ENCODE results near the gene VAV3.

The VAV3 gene

DNA sequence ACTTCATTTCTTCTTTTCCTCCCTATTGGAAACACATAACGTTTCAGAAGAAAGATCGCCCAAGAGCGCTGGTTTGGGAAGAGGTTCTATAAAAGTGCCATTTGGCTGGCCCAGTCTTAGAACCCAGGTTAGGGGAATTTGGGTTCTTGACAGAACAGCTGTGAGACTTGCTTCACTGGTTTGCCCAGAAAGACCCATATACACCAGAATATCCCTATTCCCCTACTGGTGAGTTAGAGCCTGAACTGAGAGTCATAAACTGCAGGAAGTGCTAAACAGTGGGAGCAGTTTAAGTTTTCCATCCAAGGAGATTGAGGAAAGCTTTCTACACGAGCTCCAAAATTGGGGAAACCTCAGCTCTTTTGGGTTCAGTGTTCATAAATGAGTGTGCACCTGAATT is 275.2 kb downstream of the VAV3 start:
- H3K4me3 Mint-ChIP-seq = no peak overlapping the region
- no peak overlapping the region for H3K27ac Mint-ChIP-seq
- H3K9me3 Mint-ChIP-seq = no peaks in the 10 kb centered on the region
- H3K36me3 Mint-ChIP-seq (ENCODE audit: low read depth) = no peaks in the 10 kb centered on the region
- H3K4me1 Mint-ChIP-seq (ENCODE audit: low read depth) = no peaks in the 10 kb centered on the region
- DNase-seq = no peak
- H3K27me3 Mint-ChIP-seq = no peaks in the 10 kb centered on the region

DNA sequence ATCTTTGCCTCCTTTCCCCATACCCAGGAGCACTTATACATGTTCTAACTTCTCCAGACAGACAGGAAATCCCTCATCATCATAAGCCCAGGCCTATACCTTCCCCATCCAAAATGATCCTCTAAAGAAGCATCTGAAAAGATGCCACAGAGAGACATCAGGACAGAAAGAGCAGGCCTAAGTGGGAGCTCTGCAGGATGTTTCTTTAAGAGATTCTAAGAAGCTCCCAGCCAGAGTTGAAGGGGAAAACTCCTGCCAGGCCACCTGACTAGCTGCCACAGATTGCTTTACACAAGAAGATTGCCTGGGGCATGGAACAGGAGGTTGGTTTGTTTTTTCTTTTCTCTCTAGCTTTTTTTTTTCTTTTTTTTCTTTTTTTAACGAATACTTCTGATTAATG is 275.8 kb downstream of the VAV3 start:
- no peaks in the 10 kb centered on the region for H3K4me1 Mint-ChIP-seq (ENCODE audit: low read depth)
- no peaks in the 10 kb centered on the region for H3K36me3 Mint-ChIP-seq (ENCODE audit: low read depth)
- H3K27me3 Mint-ChIP-seq = no peaks in the 10 kb centered on the region
- no peak overlapping the region for H3K27ac Mint-ChIP-seq
- no peak for DNase-seq
- no peaks in the 10 kb centered on the region for H3K9me3 Mint-ChIP-seq
- no peak overlapping the region for H3K4me3 Mint-ChIP-seq

DNA sequence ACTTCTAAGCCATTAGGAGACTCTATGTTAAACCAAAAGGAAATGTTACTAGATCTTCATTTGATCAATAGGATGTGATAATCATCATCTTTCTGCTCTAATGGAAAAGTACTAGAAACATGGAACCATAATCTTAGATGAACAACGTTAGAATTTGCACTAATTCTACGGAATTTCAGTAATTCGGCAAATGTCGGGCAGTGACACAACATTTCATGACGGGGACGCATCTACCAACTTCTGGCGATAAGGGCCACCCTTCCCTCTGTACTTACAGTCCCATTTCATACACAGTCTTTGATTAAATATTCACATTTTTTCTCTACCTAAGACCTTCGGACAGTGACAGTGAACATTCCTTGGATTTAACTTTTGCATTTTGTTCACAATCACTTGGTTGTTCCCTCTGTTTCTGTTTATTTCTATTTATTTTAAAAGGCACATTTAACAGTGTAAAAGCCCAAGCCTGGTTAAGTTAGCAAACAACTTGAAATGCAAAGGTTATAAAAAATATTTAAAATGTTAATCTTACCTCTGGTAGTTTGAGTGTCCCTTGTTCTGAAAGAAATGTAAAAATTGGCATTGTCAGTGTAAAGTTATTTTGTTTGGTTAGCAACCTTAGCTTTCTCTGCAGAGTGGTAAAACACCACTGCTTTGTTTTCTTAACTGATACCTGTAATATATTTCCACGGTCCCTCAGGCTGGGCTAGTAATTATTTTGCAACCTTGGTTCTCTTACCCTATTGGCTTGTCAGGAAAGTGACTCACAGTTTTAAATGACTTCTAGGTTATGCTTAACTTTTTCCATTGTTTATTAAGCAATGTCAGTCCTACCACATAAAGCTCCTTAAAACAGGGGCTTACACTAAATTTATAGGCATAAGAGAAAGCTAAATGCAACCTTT is 276.9 kb downstream of the VAV3 start:
- no peaks in the 10 kb centered on the region for H3K27me3 Mint-ChIP-seq
- H3K4me1 Mint-ChIP-seq (ENCODE audit: low read depth) = no peaks in the 10 kb centered on the region
- H3K4me3 Mint-ChIP-seq = no peak overlapping the region
- no peaks in the 10 kb centered on the region for H3K36me3 Mint-ChIP-seq (ENCODE audit: low read depth)
- no peaks in the 10 kb centered on the region for H3K9me3 Mint-ChIP-seq
- H3K27ac Mint-ChIP-seq = no peak overlapping the region
- no peak for DNase-seq

DNA sequence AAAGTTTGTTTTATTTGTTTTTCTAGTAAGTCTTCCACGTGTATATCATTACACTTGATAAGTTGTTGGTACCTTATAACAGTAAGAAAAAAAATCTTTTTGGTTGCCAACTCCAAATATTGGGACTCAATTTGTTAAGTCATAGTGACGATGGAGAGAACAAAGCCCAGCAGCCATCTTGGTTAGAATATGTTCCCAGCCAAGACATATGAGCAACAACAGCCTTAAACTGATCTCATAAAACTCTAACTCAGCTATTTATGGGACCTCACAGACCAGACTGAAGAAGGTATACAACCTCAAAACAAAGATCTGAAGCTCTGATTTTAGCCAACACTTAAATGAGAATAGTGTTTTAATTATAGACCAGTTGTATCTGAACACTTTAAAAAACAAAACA is 281.3 kb downstream of the VAV3 start:
- H3K4me1 Mint-ChIP-seq (ENCODE audit: low read depth) = no peaks in the 10 kb centered on the region
- H3K9me3 Mint-ChIP-seq = no peaks in the 10 kb centered on the region
- no peak for DNase-seq
- no peaks in the 10 kb centered on the region for H3K27me3 Mint-ChIP-seq
- no peaks in the 10 kb centered on the region for H3K36me3 Mint-ChIP-seq (ENCODE audit: low read depth)
- H3K4me3 Mint-ChIP-seq = no peak overlapping the region
- H3K27ac Mint-ChIP-seq = no peak overlapping the region

DNA sequence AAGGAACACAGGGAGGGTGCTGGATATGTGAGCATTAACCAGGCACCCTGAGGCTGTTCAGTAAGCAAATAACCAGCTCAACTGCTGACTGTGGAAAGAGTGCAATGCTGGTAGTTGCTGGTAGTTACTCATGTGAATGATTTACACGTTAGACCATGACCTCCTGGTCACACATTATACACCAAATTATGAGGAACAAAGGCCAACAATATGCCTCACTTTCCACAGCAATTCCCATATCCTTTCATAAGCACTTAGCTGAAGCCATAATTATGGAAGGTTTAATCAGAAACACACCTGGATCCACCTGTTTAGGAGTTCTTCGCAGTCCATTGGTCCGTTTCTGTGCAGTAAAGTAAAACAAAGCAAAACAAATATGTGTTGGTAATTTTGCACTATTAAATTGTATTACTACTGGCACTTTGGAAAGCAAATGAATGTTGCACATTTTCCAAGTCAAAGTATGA is 281.8 kb downstream of the VAV3 start:
- no peak overlapping the region for H3K4me3 Mint-ChIP-seq
- no peak overlapping the region for H3K27ac Mint-ChIP-seq
- no peak for DNase-seq
- no peaks in the 10 kb centered on the region for H3K9me3 Mint-ChIP-seq
- no peaks in the 10 kb centered on the region for H3K36me3 Mint-ChIP-seq (ENCODE audit: low read depth)
- H3K27me3 Mint-ChIP-seq = no peaks in the 10 kb centered on the region
- no peaks in the 10 kb centered on the region for H3K4me1 Mint-ChIP-seq (ENCODE audit: low read depth)

DNA sequence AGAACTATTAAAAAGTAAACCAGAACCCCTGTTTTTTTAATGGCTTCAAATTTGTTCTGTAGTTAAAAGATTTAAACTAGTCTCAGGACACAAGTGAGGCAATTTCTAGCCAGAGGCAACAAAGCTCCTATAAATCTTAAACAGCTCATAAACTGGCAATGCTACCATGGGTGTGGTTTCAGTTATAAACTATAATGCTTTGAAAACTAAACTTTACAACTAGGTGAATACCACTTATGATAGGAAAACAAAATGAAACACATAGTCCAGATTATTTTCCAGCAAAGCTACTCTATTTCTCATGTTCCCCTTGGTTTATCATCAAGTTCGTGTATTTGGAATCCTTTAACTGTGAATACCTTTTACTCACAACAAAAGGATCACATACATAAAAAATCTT is 282.5 kb downstream of the VAV3 start:
- Mint-ChIP-seq H3K4me3 (no peak overlapping the region), H3K27me3 (no peaks in the 10 kb centered on the region), H3K9me3 (no peaks in the 10 kb centered on the region), H3K36me3 (ENCODE audit: low read depth) (no peaks in the 10 kb centered on the region), H3K27ac (no peak overlapping the region), H3K4me1 (ENCODE audit: low read depth) (no peaks in the 10 kb centered on the region)
- no peak for DNase-seq

DNA sequence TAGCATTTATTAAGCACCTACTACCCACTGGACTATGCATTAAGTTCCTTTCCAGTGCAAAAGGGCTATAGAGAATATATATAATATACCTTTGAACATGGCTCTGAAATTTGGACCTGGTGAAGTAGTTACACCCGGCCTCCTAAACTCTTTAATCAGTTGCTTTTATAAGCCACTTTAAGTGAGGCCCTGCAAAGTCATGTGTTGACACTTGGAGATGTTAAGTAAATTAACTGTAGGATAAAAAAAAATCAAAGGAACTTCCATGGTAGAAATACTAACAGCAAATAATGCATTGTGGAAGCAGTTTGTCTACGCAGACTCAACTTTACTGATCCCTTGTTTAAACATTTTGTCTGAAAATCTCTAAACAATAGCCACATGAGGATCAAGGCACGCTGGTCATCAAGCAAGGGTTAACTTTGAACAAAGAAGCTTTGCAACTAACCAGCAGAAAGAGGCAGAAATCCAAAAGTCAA is 283.9 kb downstream of the VAV3 start:
- Mint-ChIP-seq H3K4me3 (no peak overlapping the region), H3K4me1 (ENCODE audit: low read depth) (no peaks in the 10 kb centered on the region), H3K9me3 (no peaks in the 10 kb centered on the region), H3K27ac (no peak overlapping the region), H3K27me3 (no peaks in the 10 kb centered on the region), H3K36me3 (ENCODE audit: low read depth) (no peaks in the 10 kb centered on the region)
- no peak for DNase-seq

DNA sequence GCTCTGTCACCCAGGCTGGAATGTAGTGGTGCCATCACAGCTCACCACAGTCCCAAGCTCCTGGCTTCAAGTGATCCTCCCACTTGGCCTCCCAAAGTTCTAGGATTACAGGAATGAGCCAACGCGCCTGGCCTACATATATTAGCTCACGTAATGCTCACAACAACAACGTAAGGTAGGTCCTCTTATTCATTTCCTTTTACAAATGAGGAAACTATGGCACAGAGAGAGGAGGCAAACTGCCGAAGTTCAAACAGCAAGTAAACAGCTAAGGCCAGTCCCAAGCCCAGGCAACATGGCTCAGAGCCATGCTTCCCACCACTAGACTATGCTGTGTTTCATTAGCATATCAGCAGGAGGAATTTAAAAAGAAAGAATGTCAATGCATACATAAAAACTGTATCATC is 284.4 kb downstream of the VAV3 start:
- DNase-seq = no peak
- Mint-ChIP-seq H3K27me3 (no peaks in the 10 kb centered on the region), H3K4me3 (no peak overlapping the region), H3K36me3 (ENCODE audit: low read depth) (no peaks in the 10 kb centered on the region), H3K27ac (no peak overlapping the region), H3K9me3 (no peaks in the 10 kb centered on the region), H3K4me1 (ENCODE audit: low read depth) (no peaks in the 10 kb centered on the region)

DNA sequence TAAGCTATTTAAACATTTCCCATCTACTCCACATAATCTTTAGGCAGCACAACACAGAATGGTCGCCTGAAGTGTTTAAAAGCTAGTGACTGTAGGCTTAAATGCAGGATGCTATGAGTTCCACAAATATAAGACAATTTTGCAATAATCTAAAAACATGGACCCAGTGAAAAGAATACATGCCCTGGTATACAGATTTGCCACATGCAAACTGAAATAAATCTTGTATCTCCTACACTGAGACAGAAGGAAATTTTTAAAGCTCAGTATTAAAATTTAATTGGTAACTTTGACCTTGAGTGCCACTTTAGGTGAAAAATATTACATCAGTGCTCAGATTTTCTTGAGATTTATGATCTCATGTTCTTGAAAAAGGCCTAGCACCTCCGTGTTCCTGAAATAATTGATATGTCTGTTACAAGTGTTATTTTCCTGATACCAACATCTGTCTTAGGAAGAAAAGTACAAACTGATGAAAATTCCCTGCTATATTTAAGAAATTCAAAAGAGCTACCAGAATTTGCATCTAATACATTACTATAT is 285.5 kb downstream of the VAV3 start:
- no peaks in the 10 kb centered on the region for H3K36me3 Mint-ChIP-seq (ENCODE audit: low read depth)
- H3K27ac Mint-ChIP-seq = no peak overlapping the region
- no peaks in the 10 kb centered on the region for H3K27me3 Mint-ChIP-seq
- no peaks in the 10 kb centered on the region for H3K4me1 Mint-ChIP-seq (ENCODE audit: low read depth)
- H3K9me3 Mint-ChIP-seq = peaks cover 4% of the 10 kb centered on the region
- no peak overlapping the region for H3K4me3 Mint-ChIP-seq
- no peak for DNase-seq

DNA sequence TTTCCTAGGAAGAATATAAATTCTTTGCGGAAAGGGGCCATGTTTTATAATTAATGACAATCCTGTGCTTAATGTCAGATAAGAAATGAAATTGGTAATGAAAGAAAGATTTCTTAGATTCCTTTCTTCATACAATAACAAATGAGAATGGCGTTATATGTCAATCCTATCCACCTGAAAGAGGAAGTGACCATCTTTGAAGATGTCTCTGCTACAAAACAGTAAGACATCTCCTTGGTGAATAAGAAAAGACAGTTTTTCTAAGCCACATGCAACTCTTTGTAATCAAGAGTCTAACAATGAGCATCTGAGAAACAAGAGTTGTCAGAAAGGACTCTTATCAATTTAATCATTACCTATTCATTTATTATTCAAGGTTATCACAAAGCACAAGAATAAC is 286.0 kb downstream of the VAV3 start:
- H3K4me3 Mint-ChIP-seq = no peak overlapping the region
- H3K27ac Mint-ChIP-seq = no peak overlapping the region
- no peaks in the 10 kb centered on the region for H3K27me3 Mint-ChIP-seq
- no peaks in the 10 kb centered on the region for H3K4me1 Mint-ChIP-seq (ENCODE audit: low read depth)
- no peaks in the 10 kb centered on the region for H3K36me3 Mint-ChIP-seq (ENCODE audit: low read depth)
- H3K9me3 Mint-ChIP-seq = peaks cover 4% of the 10 kb centered on the region
- DNase-seq = no peak

DNA sequence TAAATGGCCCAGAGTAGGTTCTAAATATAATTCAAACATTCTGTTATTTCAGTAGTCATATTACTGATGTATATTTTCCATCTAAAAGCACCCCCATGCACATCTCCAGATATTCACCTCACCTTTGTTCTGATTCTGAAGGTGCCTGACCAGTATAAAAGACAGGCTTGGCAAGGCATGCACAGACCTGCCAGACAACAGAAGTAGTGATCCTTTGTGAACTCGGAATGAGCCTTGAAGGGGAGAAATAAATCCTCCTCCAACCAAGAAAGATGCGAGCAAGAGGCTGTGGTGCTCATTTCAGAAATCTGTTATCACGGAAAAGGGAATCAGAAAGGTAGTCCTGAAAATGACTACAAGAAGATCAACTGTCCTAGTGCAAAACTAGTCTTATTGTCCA is 287.3 kb downstream of the VAV3 start:
- Mint-ChIP-seq H3K9me3 (peaks cover 4% of the 10 kb centered on the region), H3K27me3 (no peaks in the 10 kb centered on the region), H3K4me1 (ENCODE audit: low read depth) (no peaks in the 10 kb centered on the region), H3K27ac (no peak overlapping the region), H3K4me3 (no peak overlapping the region), H3K36me3 (ENCODE audit: low read depth) (no peaks in the 10 kb centered on the region)
- no peak for DNase-seq

DNA sequence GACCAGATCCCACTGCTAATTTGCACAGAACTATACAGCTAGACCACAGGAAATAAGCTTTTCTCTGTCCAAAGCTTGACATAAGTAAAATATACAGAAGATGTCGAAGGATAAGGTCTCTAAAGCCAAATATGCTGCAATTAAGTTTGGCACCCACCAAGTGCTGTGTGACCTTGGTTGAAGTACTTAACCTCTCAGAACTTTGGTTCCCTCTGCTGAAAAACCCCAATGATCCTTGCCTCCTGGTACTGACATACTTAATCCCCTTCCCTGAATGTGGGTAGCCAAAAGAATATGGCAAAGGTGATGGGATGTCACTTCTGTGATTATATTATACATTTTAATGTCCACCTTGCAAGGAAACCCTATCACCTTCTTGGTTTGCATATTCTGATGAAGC is 290.5 kb downstream of the VAV3 start:
- Mint-ChIP-seq H3K36me3 (ENCODE audit: low read depth) (no peaks in the 10 kb centered on the region), H3K9me3 (peaks cover 4% of the 10 kb centered on the region), H3K4me3 (no peak overlapping the region), H3K27me3 (no peaks in the 10 kb centered on the region), H3K27ac (no peak overlapping the region), H3K4me1 (ENCODE audit: low read depth) (no peaks in the 10 kb centered on the region)
- no peak for DNase-seq

DNA sequence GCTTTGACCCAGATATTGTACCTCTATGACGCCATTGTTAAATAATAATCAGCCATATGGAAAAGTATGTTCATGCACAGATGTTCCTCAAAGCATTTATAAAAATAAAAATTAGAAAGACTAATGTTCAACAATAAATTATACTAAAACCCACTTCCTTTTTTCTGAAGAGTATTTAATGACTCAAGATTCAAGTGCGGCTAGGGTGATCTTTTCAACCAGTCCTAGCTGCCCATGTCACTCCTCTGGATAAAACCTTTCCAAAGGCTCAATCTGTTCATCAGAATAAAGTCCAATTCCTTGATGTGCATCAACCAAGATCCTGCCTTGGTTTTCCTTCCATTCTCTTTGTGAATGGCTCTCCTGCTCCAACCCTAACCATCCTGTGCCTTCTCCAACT is 292.0 kb downstream of the VAV3 start:
- Mint-ChIP-seq H3K9me3 (peaks cover 4% of the 10 kb centered on the region), H3K4me3 (no peak overlapping the region), H3K27ac (no peak overlapping the region)

DNA sequence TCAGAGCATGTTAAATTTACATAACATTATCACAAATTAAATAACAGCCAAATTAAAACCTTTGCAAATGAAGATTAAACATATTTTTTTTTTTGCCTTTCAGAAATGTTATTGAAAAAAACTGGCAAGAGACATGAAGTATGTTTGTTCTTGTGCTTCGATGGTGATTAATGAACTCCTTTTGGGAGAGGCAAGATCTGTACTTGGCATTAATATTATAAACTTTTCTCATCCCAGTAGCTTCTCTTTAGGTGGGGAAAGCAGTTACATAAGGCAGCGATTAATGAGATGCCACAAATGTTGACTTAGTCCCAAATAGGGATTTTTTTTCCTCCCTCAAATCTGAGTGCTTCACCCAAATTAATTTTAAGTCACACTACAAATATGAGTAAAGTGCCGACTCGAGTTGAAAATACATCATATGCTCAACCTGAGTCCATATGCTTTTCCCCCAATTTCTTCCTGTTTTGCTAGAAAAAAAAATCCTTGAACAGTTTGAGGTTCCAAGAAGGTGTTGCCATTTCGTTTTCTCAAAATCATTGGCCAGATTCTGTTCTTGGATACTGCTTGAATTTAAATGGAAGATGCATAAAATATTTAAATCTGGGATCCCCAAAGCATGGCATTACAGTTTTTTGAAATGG is 294.5 kb downstream of the VAV3 start:
- Mint-ChIP-seq H3K36me3 (ENCODE audit: low read depth) (no peaks in the 10 kb centered on the region), H3K27me3 (no peaks in the 10 kb centered on the region), H3K9me3 (peaks cover 4% of the 10 kb centered on the region), H3K4me3 (no peak overlapping the region), H3K27ac (no peak overlapping the region), H3K4me1 (ENCODE audit: low read depth) (no peaks in the 10 kb centered on the region)
- no peak for DNase-seq

More for the DNA sequence above, 292.0 kb downstream of the VAV3 start:
- no peaks in the 10 kb centered on the region for H3K36me3 Mint-ChIP-seq (ENCODE audit: low read depth)
- no peaks in the 10 kb centered on the region for H3K27me3 Mint-ChIP-seq
- DNase-seq = no peak
- no peaks in the 10 kb centered on the region for H3K4me1 Mint-ChIP-seq (ENCODE audit: low read depth)

DNA sequence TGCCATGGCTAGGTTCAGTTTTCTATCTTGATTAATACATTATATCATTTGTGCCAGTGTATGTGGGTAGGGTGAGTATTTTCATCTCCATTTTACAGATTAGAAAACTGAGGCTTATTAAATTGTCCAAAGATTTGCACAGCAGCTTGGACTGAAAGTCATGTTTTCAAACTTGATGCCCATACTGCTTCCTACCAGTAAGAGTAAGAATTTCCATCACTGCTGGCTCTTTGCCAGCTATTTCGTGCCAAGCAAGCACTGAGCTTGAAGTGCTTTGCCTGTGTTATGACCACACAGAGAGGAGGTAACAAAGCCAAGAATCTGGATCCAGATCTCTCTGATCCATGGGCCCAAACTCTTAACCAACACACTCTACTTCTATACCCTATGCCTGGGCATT is 295.0 kb downstream of the VAV3 start:
- Mint-ChIP-seq H3K27me3 (no peaks in the 10 kb centered on the region), H3K9me3 (peaks cover 4% of the 10 kb centered on the region), H3K4me1 (ENCODE audit: low read depth) (no peaks in the 10 kb centered on the region), H3K27ac (no peak overlapping the region), H3K36me3 (ENCODE audit: low read depth) (no peaks in the 10 kb centered on the region), H3K4me3 (no peak overlapping the region)
- DNase-seq = no peak

Measured in activated T-cell treated with anti-CD3 and anti-CD28 coated beads, Interleukin-2, amount 50 U/mL, for 24 hours (primary cell).